GM12878 (cell line): Measurements from ENCODE around the gene OTOF. TPM values are rescaled to one million over a fixed set of nuclear protein-coding genes. Genes with fewer than 3 reads are reported as not detected.

ENCODE experiments used
- ATAC-seq: fragments of 200-7000 bp; cut with Tn5 transposase; 3 replicates; pipeline ENCODE4 v1.9.1; 2020; ENCODE audit warnings: mild to moderate bottlenecking, moderate library complexity
- BruUV-seq: library from RNA; stranded (reverse); fragments of 400-500 nt; replicated peaks from 2 replicates; lab custom pipeline; 2021; lab: Mats Ljungman, UMichigan
- CTCF ChIA-PET: fragments of 300-600 bp; sonication (Branson Sonifier 250); formaldehyde crosslinking; extraction: SDS; loops from one replicate; lab custom pipeline; 2021; ENCODE audit warnings: inconsistent platforms; lab: Yijun Ruan, JAX
- POLR2A ChIA-PET: fragments of 350-600 bp; formaldehyde crosslinking; extraction: SDS; loops from one replicate; lab custom pipeline; 2021; ENCODE audit warnings: inconsistent platforms; lab: Charles Lee
- RAD21 ChIA-PET: fragments of 300-600 bp; sonication (Branson Sonifier 250); formaldehyde crosslinking; loops from one replicate; lab custom pipeline; 2023; ENCODE audit warnings: antibody characterized with exemption; ENCODE audit not compliant: unreplicated experiment; lab: Charles Lee
- SMC1A ChIA-PET: fragments of 300-600 bp; sonication (Branson Sonifier 250); formaldehyde crosslinking; loops from one replicate; lab custom pipeline; 2023; ENCODE audit not compliant: unreplicated experiment, uncharacterized antibody; lab: Charles Lee
- DNase-seq: peaks from one replicate; pipeline ENCODE4 v3.0.0-alpha.2; 2011; ENCODE audit warnings: low read depth, low spot score
- FAIRE-seq: peaks from 3 replicates; lab custom pipeline; 2011; peaks lifted over from hg19 to GRCh38; lab: Jason Lieb, UNC
- H2AFZ ChIP-seq: 2 replicates; pipeline ENCODE4 v1.6.0; 2011; ENCODE audit warnings: low read depth, low read length, control low read depth; ENCODE audit not compliant: control insufficient read depth
- H3K27ac ChIP-seq: 2 replicates; pipeline ENCODE4 v1.5.1; 2011; ENCODE audit warnings: control low read depth; ENCODE audit not compliant: control insufficient read depth, insufficient read depth
- H3K27me3 ChIP-seq, 2 experiments: replicated peaks in 1 of 2; 2 replicates each; pipeline versions ENCODE4 v1.6.0 to v1.6.1; 2011; ENCODE audit warnings: low read length in 1 of 2; ENCODE audit not compliant: control insufficient read depth in 2 of 2, insufficient read depth in 2 of 2
- H3K36me3 ChIP-seq, 2 experiments: 2 replicates each; pipeline ENCODE4 v1.5.1; 2011; ENCODE audit warnings: low read length in 1 of 2; ENCODE audit not compliant: control insufficient read depth in 2 of 2, insufficient read depth in 2 of 2
- H3K4me1 ChIP-seq: 2 replicates; pipeline ENCODE4 v1.6.1; 2011; ENCODE audit warnings: mild to moderate bottlenecking, low read length, moderate library complexity, mixed read lengths; ENCODE audit not compliant: control insufficient read depth, insufficient read depth
- H3K4me2 ChIP-seq: 2 replicates; pipeline ENCODE4 v1.6.0; 2011; ENCODE audit warnings: control low read depth; ENCODE audit not compliant: control insufficient read depth, insufficient read depth
- H3K4me3 ChIP-seq: fragments of 200-600 bp; sonication (generic); 2 replicates; pipeline ENCODE4 v1.5.1; 2016
- H3K79me2 ChIP-seq: 2 replicates; pipeline ENCODE4 v1.6.0; 2011; ENCODE audit warnings: low read length; ENCODE audit not compliant: control insufficient read depth, insufficient read depth
- H3K9ac ChIP-seq: 2 replicates; pipeline ENCODE4 v1.8.0; 2011; ENCODE audit warnings: low read length, control low read depth, mixed read lengths; ENCODE audit not compliant: control insufficient read depth, insufficient read depth
- H3K9me3 ChIP-seq: replicated peaks from 3 replicates; pipeline ENCODE4 v1.5.1; 2011; ENCODE audit warnings: mild to moderate bottlenecking, low read length; ENCODE audit not compliant: control insufficient read depth, insufficient read depth
- H4K20me1 ChIP-seq: 2 replicates; pipeline ENCODE4 v1.6.0; 2011; ENCODE audit not compliant: control insufficient read depth, insufficient read depth
- CBX3 ChIP-seq: fragments of 200-600 bp; sonication (generic); IDR thresholded peaks from 2 replicates; pipeline ENCODE4 v1.6.1; 2016; ENCODE audit warnings: low read depth, borderline replicate concordance
- ETV6 ChIP-seq, 2 experiments: fragments of 450-650 bp in 1 of 2; IDR thresholded peaks in 1 of 2; conservative IDR thresholded peaks in 1 of 2; 2 replicates each; pipeline ENCODE4 v1.6.1; 2014; ENCODE audit warnings: antibody characterized with exemption in 1 of 2, borderline replicate concordance in 1 of 2, low read depth in 1 of 2, mild to moderate bottlenecking in 1 of 2, moderate library complexity in 1 of 2
- IKZF2 ChIP-seq, 2 experiments: fragments of 450-650 bp; IDR thresholded peaks; 2 replicates each; pipeline ENCODE4 v1.6.1; 2017; ENCODE audit warnings: mild to moderate bottlenecking in 2 of 2, moderate library complexity in 2 of 2
- MEF2A ChIP-seq: IDR thresholded peaks from 2 replicates; pipeline ENCODE4 v1.6.1; 2011; ENCODE audit warnings: low read depth, mild to moderate bottlenecking, low read length, moderate library complexity; ENCODE audit not compliant: insufficient read depth
- SMAD5 ChIP-seq: IDR thresholded peaks from 2 replicates; pipeline ENCODE4 v1.6.1; 2016; ENCODE audit warnings: antibody characterized with exemption, low read depth
- ZNF687 ChIP-seq: fragments of 450-650 bp; IDR thresholded peaks from 2 replicates; pipeline ENCODE4 v1.6.1; 2017; ENCODE audit warnings: mild to moderate bottlenecking, moderate library complexity
- ZSCAN29 ChIP-seq: fragments of 450-650 bp; IDR thresholded peaks from 2 replicates; pipeline ENCODE4 v1.6.1; 2017; ENCODE audit warnings: mild to moderate bottlenecking, moderate library complexity
- WGBS: methylation state at CpG from one replicate; pipeline ENCODE4 v1.1.6; 2016; ENCODE audit warnings: low lambda C conversion rate; ENCODE audit not compliant: insufficient replicate concordance, insufficient coverage; ENCODE audit errors: missing lambda C conversion rate; 5-methylcytosine and 5-hydroxymethylcytosine counted together
- in situ Hi-C: fragments of 300-500 bp; cut with MboI; formaldehyde crosslinking; loops from 9 replicates; pipeline ENCODE4 v1.14.3; 2018; ENCODE audit warnings: mixed read lengths
- intact Hi-C: fragments of 100-400 bp; cut with micrococcal nuclease; formaldehyde crosslinking; loops from one replicate; pipeline ENCODE4 v1.14.2; 2022; ENCODE audit not compliant: unreplicated experiment
- polyA plus RNA-seq, 11 experiments: library from polyadenylated mRNA; depleted of rRNA in 4 of 11; unstranded in 6 of 11; stranded (reverse) in 5 of 11; fragments of >200 nt; fragmentation: Nextera tagmentation in 4 of 11; fragmentation: Illumina TruSeq in 1 of 11; extraction: Ambion mirVana in 4 of 11; extraction: Trizol in 1 of 11; gene quantifications; 1 replicate in 1 of 11; 2 replicates in 10 of 11; pipeline versions ENCODE4 v1.2.1 to v1.2.3, GENCODE V29; 2011 to 2016; ENCODE audit warnings: inconsistent platforms in 2 of 11, missing spikeins in 2 of 11, low read depth in 1 of 11
- total RNA-seq, 4 experiments: library from RNA; depleted of rRNA in 3 of 4; stranded (reverse); fragments of >200 nt in 3 of 4; fragmentation: Illumina TruSeq in 1 of 4; extraction: Trizol in 1 of 4; gene quantifications; 2 replicates each; pipeline versions ENCODE4 v1.2.1 to v1.2.3, GENCODE V29; 2013 to 2021
- TF ChIP-seq, protein P1 (sequence below): fragments of 150-350 bp; IDR thresholded peaks from 2 replicates; pipeline ENCODE4 v1.6.1; 2014; ENCODE audit warnings: mild to moderate bottlenecking, low read depth, low read length

OTOF gene
- total and polyA plus RNA-seq, 10 of the 15 experiments (the other 5 are each of a cell fraction or from before 2014, with no cell fraction given), result under 0.01 to 0.31 (median 0.07) TPM; not detected in 6

- Histone ChIP-seq H3K4me3 (no peak overlapping the region), H3K79me2 (no peaks in the 10 kb centered on the region), H3K4me2 (no peak overlapping the region), H3K9ac (no peak overlapping the region), H4K20me1 (no peaks in the 10 kb centered on the region), H2AFZ (no peak overlapping the region), H3K27ac (no peak overlapping the region), H3K36me3 (no peaks in the 10 kb centered on the region), H3K4me1 (no peaks in the 10 kb centered on the region)
- ChIA-PET CTCF (no interaction called here), SMC1A (no interaction called here)
- ATAC-seq, result no peak
- no peak for TF ChIP-seq ETV6 (conservative IDR thresholded peaks at IDR 0.05 in 1 of 2, IDR thresholded peaks at IDR 0.05 in 1 of 2; ENCODE audit: borderline replicate concordance in 1 of 2, low read depth in 1 of 2)
- no peak for TF ChIP-seq MEF2A
- no peak for TF ChIP-seq CBX3
- no peak for TF ChIP-seq SMAD5
- no peak for TF ChIP-seq ZSCAN29
- TF ChIP-seq, protein P1, sequence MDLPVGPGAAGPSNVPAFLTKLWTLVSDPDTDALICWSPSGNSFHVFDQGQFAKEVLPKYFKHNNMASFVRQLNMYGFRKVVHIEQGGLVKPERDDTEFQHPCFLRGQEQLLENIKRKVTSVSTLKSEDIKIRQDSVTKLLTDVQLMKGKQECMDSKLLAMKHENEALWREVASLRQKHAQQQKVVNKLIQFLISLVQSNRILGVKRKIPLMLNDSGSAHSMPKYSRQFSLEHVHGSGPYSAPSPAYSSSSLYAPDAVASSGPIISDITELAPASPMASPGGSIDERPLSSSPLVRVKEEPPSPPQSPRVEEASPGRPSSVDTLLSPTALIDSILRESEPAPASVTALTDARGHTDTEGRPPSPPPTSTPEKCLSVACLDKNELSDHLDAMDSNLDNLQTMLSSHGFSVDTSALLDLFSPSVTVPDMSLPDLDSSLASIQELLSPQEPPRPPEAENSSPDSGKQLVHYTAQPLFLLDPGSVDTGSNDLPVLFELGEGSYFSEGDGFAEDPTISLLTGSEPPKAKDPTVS, result no peak
- TF ChIP-seq IKZF2 (IDR thresholded peaks at IDR 0.05), result no peak
- no peak for TF ChIP-seq ZNF687
- TF ChIP-seq, all 136 proteins: peak for 0
- intact Hi-C loops, result no loop called here
- DNase-seq (no peak), FAIRE-seq (no peak)
- no peaks in the 10 kb centered on the region for H3K9me3 ChIP-seq
- ChIA-PET POLR2A (no interaction called here), RAD21 (no interaction called here)
- no TSS peak for BruUV-seq
- in situ Hi-C loops, result no loop called here
- peaks cover 3% of the 10 kb centered on the region in 2 experiments; a peak in 3 of 4 replicates for H3K27me3 ChIP-seq
- WGBS, result 45% methylated on average over 9 of the region's 9 CpGs
Measured at GRCh38 chr2:26513261-26513660, 35.3 kb upstream of the OTOF start.
